A673 (cell line): Measurements from ENCODE around the gene HEBP1. TPM values are rescaled to one million over a fixed set of nuclear protein-coding genes. Genes with fewer than 3 reads are reported as not detected.

Experiments used
- BruUV-seq: library from RNA; stranded (reverse); fragments of 400-500 nt; replicated peaks from 2 replicates; lab custom pipeline; 2021; lab: Mats Ljungman, UMichigan
- CTCF ChIA-PET: fragments of 300-600 bp; sonication (Branson Sonifier 250); formaldehyde crosslinking; loops from one replicate; lab custom pipeline; 2022; ENCODE audit warnings: antibody characterized with exemption; lab: Charles Lee
- POLR2A ChIA-PET: fragments of 300-600 bp; sonication (Branson Sonifier 250); formaldehyde crosslinking; loops from one replicate; lab custom pipeline; 2022; ENCODE audit warnings: antibody characterized with exemption; ENCODE audit not compliant: low non-redundant PET; lab: Charles Lee
- DNase-seq: peaks from one replicate; pipeline ENCODE4 v3.0.0-alpha.2; 2015; ENCODE audit warnings: low spot score
- H3K27ac ChIP-seq: fragments of 200-600 bp; sonication (generic); 2 replicates; pipeline ENCODE4 v1.5.1; 2016; ENCODE audit warnings: mixed run types, low read depth, mild to moderate bottlenecking, mixed read lengths, antibody characterized with exemption, low read length; ENCODE audit not compliant: poor library complexity, severe bottlenecking
- H3K27me3 ChIP-seq: fragments of 200-600 bp; sonication (generic); replicated peaks from 2 replicates; pipeline ENCODE4 v1.6.1; 2017; ENCODE audit warnings: mixed run types, low read depth, mild to moderate bottlenecking, mixed read lengths, antibody characterized with exemption, low read length; ENCODE audit not compliant: insufficient read depth, poor library complexity
- H3K36me3 ChIP-seq: fragments of 200-600 bp; sonication (generic); 2 replicates; pipeline ENCODE4 v1.6.1; 2016; ENCODE audit warnings: mixed run types, mild to moderate bottlenecking, mixed read lengths, antibody characterized with exemption, low read length; ENCODE audit not compliant: insufficient read depth, poor library complexity, severe bottlenecking
- H3K4me1 ChIP-seq: fragments of 200-600 bp; sonication (generic); 2 replicates; pipeline ENCODE4 v1.6.1; 2017; ENCODE audit warnings: mixed run types, mild to moderate bottlenecking, mixed read lengths, antibody characterized with exemption, low read length; ENCODE audit not compliant: insufficient read depth, poor library complexity, severe bottlenecking
- H3K4me3 ChIP-seq: fragments of 200-600 bp; sonication (generic); 2 replicates; pipeline ENCODE4 v1.5.1; 2016; ENCODE audit warnings: low read depth, mixed run types, mild to moderate bottlenecking, mixed read lengths, low read length; ENCODE audit not compliant: poor library complexity, severe bottlenecking
- H3K9me3 ChIP-seq: fragments of 200-600 bp; sonication (generic); 2 replicates; pipeline ENCODE4 v1.6.1; 2016; ENCODE audit warnings: mixed run types, low read depth, mild to moderate bottlenecking, mixed read lengths, antibody characterized with exemption, low read length; ENCODE audit not compliant: poor library complexity, severe bottlenecking
- CTCF ChIP-seq: fragments of 300-800, 200-600 bp; sonication (generic); conservative IDR thresholded peaks from 2 replicates; pipeline ENCODE4 v1.5.1; 2017; ENCODE audit warnings: low read depth, mild to moderate bottlenecking, antibody characterized with exemption, low read length, moderate library complexity, mixed read lengths
- EZH2 ChIP-seq: fragments of 200-600 bp; sonication (generic); IDR thresholded peaks from 2 replicates; pipeline ENCODE4 v1.6.1; 2017; ENCODE audit warnings: borderline replicate concordance, low read depth, mild to moderate bottlenecking, mixed read lengths, antibody characterized with exemption, low read length; ENCODE audit not compliant: poor library complexity, severe bottlenecking
- intact Hi-C: fragments of 100-400 bp; cut with micrococcal nuclease; formaldehyde crosslinking; loops from one replicate; pipeline ENCODE4 v1.10.0; 2022; ENCODE audit not compliant: unreplicated experiment
- total RNA-seq: library from RNA; stranded (reverse); gene quantifications from 2 replicates; pipeline ENCODE4 v1.2.3, GENCODE V29; 2021

Gene HEBP1
- total RNA-seq, 1 experiment from 2014 or later: 28.1 TPM

GRCh38 chr12:13045816-13046215 is 45.8 kb upstream of the HEBP1 start:
- no TSS peak for BruUV-seq
- no peak overlapping the region for H3K27ac ChIP-seq
- no peaks in the 10 kb centered on the region for H3K9me3 ChIP-seq
- intact Hi-C loops: no loop called here
- DNase-seq: peak; percentile 11
- no peak overlapping the region for H3K4me3 ChIP-seq
- ChIA-PET POLR2A (no interaction called here), CTCF (no interaction called here)
- no peaks in the 10 kb centered on the region for H3K36me3 ChIP-seq
- no peak for TF ChIP-seq CTCF
- no peak for TF ChIP-seq EZH2
- peaks cover 7% of the 10 kb centered on the region for H3K4me1 ChIP-seq
- no peaks in the 10 kb centered on the region for H3K27me3 ChIP-seq

- DNase-seq: no peak
- ChIA-PET POLR2A (interaction anchor here (0.6 kb wide), 1 partner anchor 14 kb away, joined by 3 read pairs; no protein-coding TSS in a partner anchor), CTCF (interaction anchor here (0.6 kb wide), 1 partner anchor 128 kb away, joined by 5 read pairs; no protein-coding TSS in a partner anchor)
- TF ChIP-seq EZH2 (no peak), CTCF (no peak)
- Histone ChIP-seq H3K4me3 (peak overlapping the region; percentile 97), H3K27me3 (no peaks in the 10 kb centered on the region), H3K36me3 (no peaks in the 10 kb centered on the region), H3K9me3 (no peaks in the 10 kb centered on the region), H3K4me1 (peaks cover 7% of the 10 kb centered on the region), H3K27ac (peak overlapping the region; percentile 64)
- intact Hi-C loops: no loop called here
- TSS peak; percentile 38 for BruUV-seq
Measured at GRCh38 chr12:13044906-13045299, 44.8 kb upstream of the HEBP1 start.

- Histone ChIP-seq H3K4me3 (peak within 1 kb of the TSS; percentile 97), H3K27ac (peak within 1 kb of the TSS; percentile 64), H3K4me1 (peaks cover 7% of the 10 kb centered on the region), H3K9me3 (no peaks in the 10 kb centered on the region), H3K36me3 (no peaks in the 10 kb centered on the region), H3K27me3 (no peaks in the 10 kb centered on the region)
- TF ChIP-seq EZH2 (no peak), CTCF (peak; percentile 41; the same call in 1 of the 2 replicates)
- peak; percentile 86 for DNase-seq
- intact Hi-C loops: no loop called here
- ChIA-PET POLR2A (interaction anchor here (0.6 kb wide), 1 partner anchor 13 kb away, joined by 3 read pairs; no protein-coding TSS in a partner anchor), CTCF (interaction anchor here (0.6 kb wide), 1 partner anchor 128 kb away, joined by 5 read pairs; no protein-coding TSS in a partner anchor)
- BruUV-seq: no TSS peak
Measured at GRCh38 chr12:13044002-13044905, 44.2 kb upstream of the HEBP1 start, which contains the start of gene FAM234B. Gene FAM234B (plus strand): TSS chr12:13044381. CDS start chr12:13044404, 23 bp downstream.
